GM15510 (cell line): ENCODE measurements around the gene KIF5C.

Experiments used
- POLR2A ChIP-seq: IDR thresholded peaks from 3 replicates; pipeline ENCODE4 v1.6.1; 2011; ENCODE audit warnings: borderline replicate concordance; ENCODE audit not compliant: insufficient read length; ENCODE audit errors: extremely low read depth

KIF5C gene

GRCh38 chr2:148903294-148903693 lies 28.3 kb downstream of the KIF5C start:
- TF ChIP-seq POLR2A = no peak

- no peak for TF ChIP-seq POLR2A
Measured at GRCh38 chr2:148903979-148904378, 29.0 kb downstream of the KIF5C start.

DNA sequence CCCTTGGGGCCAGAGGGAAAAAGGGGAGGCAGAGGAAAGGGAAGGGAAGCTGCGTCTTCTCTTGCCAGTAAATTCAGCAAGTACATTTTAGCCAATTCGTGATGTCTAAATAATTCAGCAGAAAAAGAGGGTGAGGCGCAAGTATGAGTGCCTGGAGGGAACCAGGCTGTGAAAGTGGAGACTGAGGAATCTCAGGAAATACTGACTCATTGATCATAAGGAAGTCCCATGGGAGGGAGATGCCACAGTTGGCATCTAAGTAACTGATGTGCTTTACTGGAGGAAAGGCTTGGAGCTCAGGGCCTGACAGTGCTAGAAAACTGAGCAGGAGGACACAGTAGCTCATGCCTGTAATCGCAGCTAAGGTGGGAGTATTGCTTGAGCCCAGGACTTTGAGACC lies 31.1 kb downstream of the KIF5C start:
- no peak for TF ChIP-seq POLR2A

DNA sequence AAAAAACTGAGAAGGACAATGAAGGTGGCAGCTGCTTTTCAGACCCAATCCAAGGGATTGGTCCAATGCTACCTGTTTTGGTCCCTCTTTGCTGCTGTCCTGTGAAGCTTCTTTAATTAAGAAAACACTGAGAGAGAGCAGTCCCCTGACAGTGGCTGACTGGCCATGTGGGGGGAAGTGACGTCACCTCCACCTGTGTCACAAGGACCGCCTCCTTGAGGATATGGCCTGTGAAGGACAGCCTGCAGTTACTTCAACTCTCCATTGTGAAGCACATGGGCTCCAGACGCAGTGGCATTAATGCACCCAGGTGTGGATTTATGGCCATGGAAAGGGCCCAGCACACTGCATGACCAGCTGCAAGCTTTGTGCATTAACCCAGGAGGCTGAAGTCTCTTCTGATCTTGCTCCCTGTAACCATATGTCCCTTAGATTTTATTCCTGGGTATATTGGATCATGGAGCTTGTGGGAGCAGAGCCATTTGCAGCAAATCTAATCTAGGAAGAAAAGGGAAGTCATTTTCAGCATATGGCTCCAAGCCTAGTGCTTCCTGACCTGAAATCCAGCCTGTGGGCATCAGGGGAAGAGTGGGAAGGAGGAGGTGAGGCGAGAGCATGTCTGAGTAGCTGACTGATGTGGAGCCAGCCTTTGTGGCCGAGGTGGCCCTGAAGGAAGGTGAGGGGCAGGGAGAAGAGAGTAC lies 32.2 kb downstream of the KIF5C start:
- no peak for TF ChIP-seq POLR2A

DNA sequence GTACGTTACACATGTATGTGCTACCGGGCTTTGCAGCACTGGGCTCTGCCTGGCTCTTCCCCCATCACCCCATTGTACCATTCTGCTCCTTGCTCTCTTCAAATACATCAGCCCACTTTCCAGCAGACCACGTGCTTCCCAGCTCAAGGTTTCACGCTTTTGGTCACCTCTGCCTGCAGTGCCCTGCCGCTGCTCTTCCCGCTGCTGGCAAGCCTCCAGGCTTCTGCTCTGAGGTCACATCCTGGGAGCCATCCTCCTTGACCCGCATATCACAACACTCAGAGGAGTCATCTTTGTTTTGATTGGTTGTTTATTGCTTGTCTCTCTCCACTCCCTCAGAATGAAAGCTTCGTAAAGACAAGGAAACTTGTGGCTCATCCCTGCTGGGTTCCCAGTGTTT lies 34.1 kb downstream of the KIF5C start:
- no peak for TF ChIP-seq POLR2A

DNA sequence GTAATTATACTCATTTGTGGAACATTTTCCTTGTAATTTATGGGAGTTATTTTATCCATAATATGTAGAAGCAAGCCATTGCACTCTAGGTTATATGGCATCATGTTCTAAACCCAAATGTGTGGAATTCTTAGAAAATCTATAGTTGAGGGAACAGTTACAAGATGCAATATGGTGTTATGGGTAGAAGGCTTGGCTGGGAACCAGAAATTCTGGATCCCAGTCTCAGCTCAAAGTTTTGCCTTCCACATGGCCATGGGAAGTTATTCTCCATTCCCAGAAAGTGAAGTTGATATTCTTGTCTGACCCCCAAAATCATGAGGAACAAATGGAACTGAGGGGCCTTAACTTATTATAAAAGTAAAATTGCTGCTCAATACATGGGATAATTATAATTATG lies 38.0 kb downstream of the KIF5C start:
- TF ChIP-seq POLR2A = no peak

DNA sequence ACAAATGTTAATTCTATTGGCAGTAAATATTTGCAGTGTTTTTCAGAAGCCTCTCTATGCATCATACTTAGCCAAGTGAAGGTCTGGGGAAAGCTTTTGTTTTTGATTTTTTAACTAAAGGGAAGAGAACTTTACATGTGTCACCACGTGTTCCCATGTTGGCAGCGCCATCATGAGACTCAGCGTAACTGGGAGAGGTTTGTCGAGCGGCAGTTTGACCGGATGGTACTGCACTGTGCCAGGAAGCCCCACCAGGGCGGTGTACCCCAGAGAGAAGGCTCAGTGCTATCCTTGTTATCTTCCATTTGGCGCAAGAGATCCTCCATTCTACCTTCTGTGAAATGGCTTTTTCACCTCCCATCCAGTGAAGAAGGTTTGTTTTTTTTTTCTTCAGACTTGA lies 38.5 kb downstream of the KIF5C start:
- no peak for TF ChIP-seq POLR2A

GRCh38 chr2:148914463-148914862 lies 39.4 kb downstream of the KIF5C start:
- TF ChIP-seq POLR2A = no peak

GRCh38 chr2:148917431-148917830 lies 42.4 kb downstream of the KIF5C start:
- no peak for TF ChIP-seq POLR2A

GRCh38 chr2:148918554-148918953 lies 43.5 kb downstream of the KIF5C start:
- no peak for TF ChIP-seq POLR2A

GRCh38 chr2:148920559-148920958 lies 45.5 kb downstream of the KIF5C start:
- no peak for TF ChIP-seq POLR2A

DNA sequence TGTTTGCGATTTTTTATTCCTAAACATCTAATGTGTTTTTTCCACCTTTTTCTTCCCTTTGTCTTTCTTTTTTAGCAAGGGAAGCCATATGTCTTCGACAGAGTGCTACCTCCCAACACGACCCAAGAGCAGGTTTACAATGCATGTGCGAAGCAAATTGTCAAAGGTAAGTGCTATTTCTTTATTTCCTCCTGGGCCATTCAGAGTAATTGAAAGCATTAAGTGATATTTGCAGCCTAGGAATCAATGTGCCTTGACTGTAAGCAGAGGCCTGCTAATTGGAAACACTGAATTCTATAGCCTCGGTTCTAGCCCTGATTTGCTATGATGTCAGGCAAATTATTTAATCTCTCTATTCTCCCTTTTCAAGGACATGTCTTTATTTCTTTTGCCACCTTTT lies 47.0 kb downstream of the KIF5C start:
- no peak for TF ChIP-seq POLR2A

- TF ChIP-seq POLR2A = no peak
Measured at GRCh38 chr2:148922776-148923475, 47.9 kb downstream of the KIF5C start.

- TF ChIP-seq POLR2A = no peak
Measured at GRCh38 chr2:148924514-148925178, 49.6 kb downstream of the KIF5C start.

GRCh38 chr2:148926291-148926961 lies 51.4 kb downstream of the KIF5C start:
- no peak for TF ChIP-seq POLR2A

DNA sequence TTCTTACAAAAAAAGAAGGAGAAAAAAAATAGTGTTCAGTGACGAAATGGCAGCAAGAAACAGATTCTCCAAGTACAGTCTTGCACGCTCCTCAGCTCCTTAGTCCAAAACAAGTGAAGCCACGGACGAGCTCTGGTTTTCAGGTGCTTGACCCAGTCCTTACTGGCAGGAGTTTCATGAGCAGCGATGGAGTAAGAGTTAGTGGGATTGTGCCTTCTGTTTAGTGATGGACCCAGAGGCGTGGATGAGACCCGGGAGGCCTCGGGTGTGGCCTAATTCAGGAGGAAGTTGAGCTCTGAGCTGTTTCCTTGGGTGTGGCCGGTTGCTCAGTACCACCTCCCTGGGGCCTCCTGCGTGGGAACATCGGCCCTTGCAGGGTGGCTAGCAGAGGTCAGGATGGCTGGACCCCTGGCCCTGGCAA lies 52.0 kb downstream of the KIF5C start:
- no peak for TF ChIP-seq POLR2A

- no peak for TF ChIP-seq POLR2A
Measured at GRCh38 chr2:148928395-148928794, 53.4 kb downstream of the KIF5C start.
